ENCODE measurements around the gene PLIN1. TPM values are rescaled to one million over a fixed set of nuclear protein-coding genes. Genes with fewer than 3 reads are reported as not detected.

The PLIN1 gene
- total RNA-seq, 1 experiment from 2014 or later: 0.35 TPM

DNA sequence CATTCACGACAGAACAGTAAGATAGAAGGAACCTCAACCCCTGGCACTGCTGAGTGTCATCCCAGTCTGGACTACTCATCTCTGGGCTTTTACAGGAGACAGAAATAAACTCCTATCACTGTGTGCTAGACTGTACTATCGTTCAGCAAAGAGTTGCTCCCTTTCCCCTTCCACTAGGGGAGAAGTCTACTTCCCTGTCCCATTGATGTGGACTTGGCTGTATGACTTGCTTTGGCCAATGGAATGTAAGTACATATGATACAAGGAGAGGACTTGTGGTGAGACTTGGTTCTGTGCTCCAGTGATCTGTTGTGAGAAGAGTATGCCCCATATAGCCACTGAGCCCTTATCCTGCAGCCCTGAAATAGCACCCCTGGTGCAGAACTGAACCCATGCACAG lies 18.6 kb downstream of the PLIN1 start:
- TF ChIP-seq, protein P1, sequence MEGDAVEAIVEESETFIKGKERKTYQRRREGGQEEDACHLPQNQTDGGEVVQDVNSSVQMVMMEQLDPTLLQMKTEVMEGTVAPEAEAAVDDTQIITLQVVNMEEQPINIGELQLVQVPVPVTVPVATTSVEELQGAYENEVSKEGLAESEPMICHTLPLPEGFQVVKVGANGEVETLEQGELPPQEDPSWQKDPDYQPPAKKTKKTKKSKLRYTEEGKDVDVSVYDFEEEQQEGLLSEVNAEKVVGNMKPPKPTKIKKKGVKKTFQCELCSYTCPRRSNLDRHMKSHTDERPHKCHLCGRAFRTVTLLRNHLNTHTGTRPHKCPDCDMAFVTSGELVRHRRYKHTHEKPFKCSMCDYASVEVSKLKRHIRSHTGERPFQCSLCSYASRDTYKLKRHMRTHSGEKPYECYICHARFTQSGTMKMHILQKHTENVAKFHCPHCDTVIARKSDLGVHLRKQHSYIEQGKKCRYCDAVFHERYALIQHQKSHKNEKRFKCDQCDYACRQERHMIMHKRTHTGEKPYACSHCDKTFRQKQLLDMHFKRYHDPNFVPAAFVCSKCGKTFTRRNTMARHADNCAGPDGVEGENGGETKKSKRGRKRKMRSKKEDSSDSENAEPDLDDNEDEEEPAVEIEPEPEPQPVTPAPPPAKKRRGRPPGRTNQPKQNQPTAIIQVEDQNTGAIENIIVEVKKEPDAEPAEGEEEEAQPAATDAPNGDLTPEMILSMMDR (IDR thresholded peaks at IDR 0.05; ENCODE audit: unreplicated experiment): no peak
- H3K27me3 Mint-ChIP-seq (ENCODE audit: unreplicated experiment): peaks cover 7% of the 10 kb centered on the region
- H3K36me3 Mint-ChIP-seq (ENCODE audit: insufficient read depth, unreplicated experiment): peaks cover 4% of the 10 kb centered on the region
- intact Hi-C loops (cut with micrococcal nuclease; ENCODE audit: unreplicated experiment): no loop called here
- no peak overlapping the region for H3K27ac Mint-ChIP-seq (ENCODE audit: unreplicated experiment)
- DNase-seq: no peak
- no TSS peak for BruUV-seq (replicated peaks)
- CTCF ChIA-PET: no interaction called here
- H3K9me3 Mint-ChIP-seq (ENCODE audit: low read depth, unreplicated experiment): no peaks in the 10 kb centered on the region
- H3K4me1 Mint-ChIP-seq (ENCODE audit: low read depth, unreplicated experiment): peaks cover 27% of the 10 kb centered on the region
- H3K4me3 Mint-ChIP-seq (ENCODE audit: low read depth, unreplicated experiment): no peak overlapping the region

DNA sequence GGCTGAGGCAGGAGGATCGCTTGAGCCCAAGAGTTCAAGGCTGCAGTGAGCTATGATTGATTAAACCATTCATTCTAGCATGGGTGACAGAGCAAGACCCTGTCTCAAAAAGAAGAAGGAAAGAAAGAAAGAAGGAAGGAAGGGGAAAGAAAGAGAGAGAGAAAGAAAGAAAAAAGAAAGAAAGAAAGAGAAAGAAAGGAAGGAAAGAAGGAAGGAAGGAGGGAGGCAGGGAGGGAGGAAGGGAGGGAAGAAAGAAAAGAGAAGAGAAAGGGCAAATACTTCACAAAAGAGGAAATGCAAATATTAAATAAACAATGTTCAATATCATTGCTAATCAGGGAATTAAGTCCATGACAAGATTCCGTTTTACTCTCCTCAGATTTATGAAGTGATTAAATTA lies 19.9 kb downstream of the PLIN1 start:
- Mint-ChIP-seq H3K27ac (ENCODE audit: unreplicated experiment) (no peak overlapping the region), H3K9me3 (ENCODE audit: low read depth, unreplicated experiment) (no peaks in the 10 kb centered on the region), H3K4me3 (ENCODE audit: low read depth, unreplicated experiment) (no peak overlapping the region), H3K36me3 (ENCODE audit: insufficient read depth, unreplicated experiment) (peaks cover 15% of the 10 kb centered on the region), H3K4me1 (ENCODE audit: low read depth, unreplicated experiment) (peaks cover 28% of the 10 kb centered on the region), H3K27me3 (ENCODE audit: unreplicated experiment) (peaks cover 19% of the 10 kb centered on the region)
- no TSS peak for BruUV-seq (replicated peaks)
- DNase-seq: no peak
- CTCF ChIA-PET: interaction anchor here (0.8 kb wide), 1 partner anchor 9 kb away, joined by 3 read pairs; no protein-coding TSS in a partner anchor
- intact Hi-C loops (cut with micrococcal nuclease; ENCODE audit: unreplicated experiment): no loop called here
- TF ChIP-seq, protein P1 (IDR thresholded peaks at IDR 0.05; ENCODE audit: unreplicated experiment): no peak

DNA sequence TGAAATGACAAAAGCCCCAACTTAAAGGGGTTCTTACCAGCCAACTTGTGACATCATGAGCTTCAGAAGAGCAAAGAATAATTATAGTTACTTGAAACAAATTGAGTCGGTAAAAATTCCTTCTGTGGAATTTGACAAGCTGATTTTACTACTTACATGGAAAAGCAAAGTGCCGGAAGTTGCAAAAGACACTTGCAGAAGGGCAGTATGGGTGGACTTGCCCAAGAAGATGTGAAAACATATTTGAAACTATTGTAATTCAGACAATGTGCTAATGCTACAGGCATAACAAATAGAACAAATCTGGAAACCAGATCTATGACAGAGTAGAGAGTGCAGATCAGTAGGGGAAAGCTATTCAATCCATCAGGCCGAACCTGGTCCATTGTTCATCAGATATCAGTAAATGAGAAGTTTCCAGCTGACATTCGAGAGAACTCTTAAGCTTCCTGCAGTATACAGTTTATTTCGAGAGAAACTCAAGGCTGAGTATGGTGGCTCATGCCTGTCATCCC lies 21.4 kb downstream of the PLIN1 start:
- H3K4me3 Mint-ChIP-seq (ENCODE audit: low read depth, unreplicated experiment): no peak overlapping the region
- no peaks in the 10 kb centered on the region for H3K9me3 Mint-ChIP-seq (ENCODE audit: low read depth, unreplicated experiment)
- no peak for DNase-seq
- CTCF ChIA-PET: interaction anchor here (0.8 kb wide), 1 partner anchor 25 kb away, joined by 3 read pairs; no protein-coding TSS in a partner anchor
- H3K4me1 Mint-ChIP-seq (ENCODE audit: low read depth, unreplicated experiment): peaks cover 25% of the 10 kb centered on the region
- no TSS peak for BruUV-seq (replicated peaks)
- peaks cover 35% of the 10 kb centered on the region for H3K27me3 Mint-ChIP-seq (ENCODE audit: unreplicated experiment)
- intact Hi-C loops (cut with micrococcal nuclease; ENCODE audit: unreplicated experiment): no loop called here
- peaks cover 15% of the 10 kb centered on the region for H3K36me3 Mint-ChIP-seq (ENCODE audit: insufficient read depth, unreplicated experiment)
- no peak overlapping the region for H3K27ac Mint-ChIP-seq (ENCODE audit: unreplicated experiment)
- TF ChIP-seq, protein P1 (IDR thresholded peaks at IDR 0.05; ENCODE audit: unreplicated experiment): no peak

DNA sequence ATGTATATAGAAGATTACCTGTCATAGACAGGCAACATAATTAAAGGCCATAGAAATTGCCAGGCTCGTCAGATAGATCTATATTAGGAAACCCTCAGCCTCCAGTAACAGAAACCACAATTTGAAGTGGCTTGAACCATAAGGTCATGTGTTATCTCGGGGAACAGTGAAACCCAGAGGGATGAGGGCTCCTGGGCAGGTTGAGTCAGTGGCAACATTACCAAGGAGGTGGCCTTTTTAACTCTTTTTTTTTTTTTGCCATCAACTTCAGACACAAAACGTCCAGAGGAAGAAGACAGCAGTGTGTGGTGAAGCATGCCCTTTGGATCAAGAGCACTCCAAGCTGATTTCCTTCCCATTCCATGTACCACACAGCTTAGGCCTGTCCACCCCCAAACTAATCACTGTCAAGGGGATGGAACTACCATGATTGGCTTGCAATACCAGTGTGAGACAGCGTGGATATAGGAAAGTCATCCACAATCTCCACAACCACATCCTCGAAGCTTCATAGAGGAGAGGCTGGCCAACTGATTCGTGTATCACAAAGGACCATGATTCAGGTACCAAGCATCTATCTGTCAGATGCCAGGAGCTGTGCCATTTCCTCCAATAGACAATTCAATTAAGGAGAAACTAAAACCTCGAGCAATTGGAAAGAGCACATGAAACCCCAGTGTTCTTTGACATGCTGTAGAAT lies 22.9 kb downstream of the PLIN1 start:
- DNase-seq: no peak
- Mint-ChIP-seq H3K4me3 (ENCODE audit: low read depth, unreplicated experiment) (peak overlapping the region; percentile 86), H3K9me3 (ENCODE audit: low read depth, unreplicated experiment) (no peaks in the 10 kb centered on the region), H3K27me3 (ENCODE audit: unreplicated experiment) (peaks cover 36% of the 10 kb centered on the region), H3K27ac (ENCODE audit: unreplicated experiment) (no peak overlapping the region), H3K36me3 (ENCODE audit: insufficient read depth, unreplicated experiment) (peaks cover 15% of the 10 kb centered on the region), H3K4me1 (ENCODE audit: low read depth, unreplicated experiment) (peaks cover 19% of the 10 kb centered on the region)
- intact Hi-C loops (cut with micrococcal nuclease; ENCODE audit: unreplicated experiment): no loop called here
- CTCF ChIA-PET: interaction anchor here (0.5 to 0.7 kb wide), 2 partner anchors 137 to 409 kb away, joined by 3 read pairs; no protein-coding TSS in a partner anchor
- TF ChIP-seq, protein P1 (IDR thresholded peaks at IDR 0.05; ENCODE audit: unreplicated experiment): no peak
- BruUV-seq (replicated peaks): no TSS peak

Measured in Calu3 (cell line).